Stimulated activated CD4-positive, alpha-beta T cell treated with anti-CD3 and anti-CD28 coated beads, TNF-alpha, amount 100 ng/mL, for 48 hours (primary cell): Measurements from ENCODE around the gene ZG16.
"Not testable (repeated sequence)": the region's sequence is repeated elsewhere in the genome, so short reads cannot be mapped to it uniquely, and the experiment has no call there.

ENCODE experiments used
- DNase-seq, 3 donors: peaks; one replicate each; pipeline ENCODE4 v3.0.0-alpha.2; 2020; ENCODE audit warnings: low read depth in 3 of 3

Gene ZG16

GRCh38 chr16:29748760-29749149 is 29.3 kb upstream of the ZG16 start:
- DNase-seq = not testable (repeated sequence)

- no peak for DNase-seq
Measured at GRCh38 chr16:29753516-29753915, 24.5 kb upstream of the ZG16 start.

GRCh38 chr16:29756654-29757053 is 21.4 kb upstream of the ZG16 start:
- DNase-seq = no peak

- DNase-seq = not testable (repeated sequence)
Measured at GRCh38 chr16:29757086-29757485, 21.0 kb upstream of the ZG16 start.

GRCh38 chr16:29757950-29758466 is 20.0 kb upstream of the ZG16 start:
- DNase-seq = no peak

GRCh38 chr16:29760567-29761279 is 17.3 kb upstream of the ZG16 start:
- no peak for DNase-seq

GRCh38 chr16:29761280-29761651 is 16.8 kb upstream of the ZG16 start:
- DNase-seq = not testable (repeated sequence)

- DNase-seq = no peak
Measured at GRCh38 chr16:29761882-29762281, 16.2 kb upstream of the ZG16 start.

- no peak for DNase-seq
Measured at GRCh38 chr16:29763326-29763725, 14.7 kb upstream of the ZG16 start.

- DNase-seq = no peak
Measured at GRCh38 chr16:29765167-29766032, 12.7 kb upstream of the ZG16 start.

GRCh38 chr16:29766571-29766970 is 11.5 kb upstream of the ZG16 start:
- DNase-seq = no peak

- DNase-seq = no peak
Measured at GRCh38 chr16:29767062-29767461, 11.0 kb upstream of the ZG16 start.

- DNase-seq = no peak
Measured at GRCh38 chr16:29769507-29769906, 8.5 kb upstream of the ZG16 start.

GRCh38 chr16:29770250-29770929 is 7.7 kb upstream of the ZG16 start:
- no peak for DNase-seq

- not testable (repeated sequence) for DNase-seq
Measured at GRCh38 chr16:29772330-29772729, 5.7 kb upstream of the ZG16 start.

GRCh38 chr16:29774730-29775129 is 3.3 kb upstream of the ZG16 start:
- DNase-seq = no peak

- DNase-seq = no peak
Measured at GRCh38 chr16:29775742-29776408, 2.2 kb upstream of the ZG16 start.

- DNase-seq = no peak
Measured at GRCh38 chr16:29779474-29779873, 1.4 kb downstream of the ZG16 start.

GRCh38 chr16:29783094-29783953 is 5.3 kb downstream of the ZG16 start:
- DNase-seq = not testable (repeated sequence)

- DNase-seq = peak in 1 of 3 donors; percentile 36
Measured at GRCh38 chr16:29784157-29784556, 6.1 kb downstream of the ZG16 start.
